NCI-H2107 treated with DMSO at 0.1 percent for 48 hours (cell line): ENCODE data around the gene VWDE.

Source experiments
- DNase-seq: peaks from one replicate; lab custom pipeline; 2025; ENCODE audit not compliant: unreplicated experiment; lab: John Stamatoyannopoulos, UW

VWDE gene

DNA sequence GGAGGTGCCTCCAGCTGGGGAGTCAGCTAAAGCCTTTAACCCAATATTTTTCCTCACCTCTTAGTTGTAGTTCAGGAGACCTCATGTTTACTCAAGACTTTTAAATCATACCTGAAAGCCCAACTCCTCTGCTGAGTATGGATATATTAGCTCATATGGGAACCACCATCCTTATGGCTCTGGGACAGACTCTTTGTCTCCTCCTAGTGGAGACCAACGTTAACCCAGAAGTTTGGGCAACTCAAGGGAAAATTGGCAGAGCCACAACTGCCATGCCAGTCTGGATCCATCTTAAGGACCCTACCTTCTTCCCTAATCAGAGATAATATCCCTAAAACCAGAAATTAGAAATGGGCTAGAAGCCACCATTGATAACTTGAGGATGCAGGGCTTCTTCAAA lies 111.8 kb downstream of the VWDE start:
- DNase-seq: no peak

DNA sequence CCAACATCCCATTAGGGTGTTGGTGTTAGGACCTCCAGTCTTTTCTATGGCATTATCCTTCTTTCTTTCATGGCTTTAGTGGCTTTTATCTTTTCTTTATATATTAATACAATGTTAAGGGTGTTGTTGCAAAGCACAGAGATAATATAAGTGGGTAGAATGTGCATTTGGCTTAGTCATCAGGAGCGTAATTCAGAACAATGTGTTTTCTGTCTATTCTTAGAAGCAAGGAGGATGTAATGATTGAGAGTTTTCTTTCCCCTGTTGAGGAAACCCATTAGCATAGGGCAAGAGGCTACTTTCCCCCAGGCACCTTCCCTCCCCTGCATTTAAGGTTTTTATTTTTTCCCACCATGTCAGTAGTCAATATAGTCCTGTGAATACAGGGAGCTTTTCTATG lies 112.9 kb downstream of the VWDE start:
- DNase-seq: no peak

DNA sequence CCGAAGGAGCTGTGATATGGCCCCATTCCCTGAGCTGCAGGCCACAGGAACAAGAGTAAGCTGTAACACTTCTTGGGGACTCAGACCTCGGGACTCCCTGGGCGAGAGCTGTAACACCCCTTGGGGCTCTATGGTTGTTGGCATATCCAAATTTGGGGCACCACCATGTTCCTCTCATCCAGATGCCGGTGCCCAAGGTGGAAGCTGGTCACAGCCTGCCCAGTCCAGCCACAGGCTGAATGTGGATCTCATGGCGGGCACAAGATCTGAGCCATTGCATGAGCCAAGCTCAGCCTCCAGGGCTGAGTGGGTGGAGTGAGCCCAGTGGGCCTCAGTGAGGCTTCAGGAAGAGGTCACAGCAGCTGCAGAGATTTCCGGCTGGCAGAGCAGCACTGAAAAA lies 113.7 kb downstream of the VWDE start:
- no peak for DNase-seq

DNA sequence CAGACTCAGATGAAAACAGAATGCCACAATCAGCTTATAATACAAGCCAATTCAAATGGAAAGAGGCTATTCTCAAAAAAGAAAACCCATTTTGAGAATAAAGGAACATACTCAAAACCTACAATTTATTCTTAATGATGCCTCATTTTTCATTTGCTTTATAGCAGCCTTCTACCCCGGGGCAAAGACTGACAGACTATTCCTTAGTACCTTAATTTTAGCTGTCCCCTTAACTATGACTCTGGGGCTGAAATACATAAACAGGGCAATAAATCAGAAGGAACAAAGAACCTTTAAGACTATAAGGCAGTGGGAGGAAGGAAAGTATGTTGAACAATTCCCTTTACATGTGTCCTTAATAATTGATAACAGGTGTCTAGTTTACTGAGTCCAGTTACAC lies 115.8 kb downstream of the VWDE start:
- DNase-seq: no peak

DNA sequence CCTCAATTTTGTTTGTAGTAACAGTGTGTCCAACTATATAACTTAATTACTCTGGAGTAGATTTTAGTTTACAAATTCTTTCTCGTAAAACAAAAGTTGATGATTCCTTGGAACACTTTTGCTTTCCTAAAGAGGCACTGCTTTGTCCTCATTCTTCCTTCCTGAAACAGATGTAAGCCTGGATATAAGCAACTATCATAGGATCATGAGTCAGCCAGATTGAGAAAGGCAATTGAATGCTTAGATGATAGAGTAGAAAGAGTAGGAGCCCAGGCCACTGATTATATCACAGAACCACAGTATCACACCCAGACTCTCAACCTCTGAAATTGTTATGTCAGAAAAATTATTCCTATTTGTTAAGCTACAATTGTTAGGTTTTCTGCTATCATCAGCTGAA lies 122.6 kb downstream of the VWDE start:
- no peak for DNase-seq
